Gastroesophageal sphincter (tissue), 2 donors: ENCODE data around the gene EIF4E3.

Experiments used
- EP300 ChIP-seq: sonication (generic); formaldehyde crosslinking; IDR thresholded peaks from one replicate; pipeline ENCODE4 v1.6.1; 2017; ENCODE audit warnings: antibody characterized with exemption, mild to moderate bottlenecking
- POLR2A ChIP-seq, 2 donors: fragments of 450-650 bp; IDR thresholded peaks; one replicate each; pipeline ENCODE4 v1.6.1; 2017; ENCODE audit warnings: antibody characterized with exemption in 2 of 2, mild to moderate bottlenecking in 2 of 2, moderate library complexity in 1 of 2

DNA sequence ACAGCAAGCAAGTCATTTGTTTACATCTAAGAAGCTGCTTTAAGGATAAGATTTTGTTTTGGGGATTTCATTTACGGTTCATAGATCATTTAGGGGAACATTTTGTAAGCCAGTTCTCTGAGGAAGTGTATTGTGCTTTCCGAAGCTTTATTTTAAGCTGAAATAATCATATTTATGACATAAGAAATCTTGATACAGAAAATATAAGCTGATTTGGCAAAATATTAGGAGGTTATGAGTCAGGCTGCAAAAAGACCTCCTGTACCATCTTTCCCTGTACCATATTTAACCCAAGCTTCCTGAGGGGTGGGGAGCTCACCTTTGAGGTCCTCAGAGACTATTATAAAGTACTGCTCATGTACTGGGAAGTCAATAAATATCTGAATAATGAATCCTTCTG, 8.1 kb upstream of the EIF4E3 start:
- TF ChIP-seq EP300 (no peak), POLR2A (IDR thresholded peaks at IDR 0.05) (no peak)
